Measurements from ENCODE around the gene SPTLC1.
"Not testable (repeated sequence)": the region's sequence is repeated elsewhere in the genome, so short reads cannot be mapped to it uniquely, and the experiment has no call there.

The SPTLC1 gene

GRCh38 chr9:92029553-92029952, 85.7 kb downstream of the SPTLC1 start:
- no peak for FAIRE-seq

GRCh38 chr9:92026206-92027002, 88.8 kb downstream of the SPTLC1 start:
- FAIRE-seq = no peak

DNA sequence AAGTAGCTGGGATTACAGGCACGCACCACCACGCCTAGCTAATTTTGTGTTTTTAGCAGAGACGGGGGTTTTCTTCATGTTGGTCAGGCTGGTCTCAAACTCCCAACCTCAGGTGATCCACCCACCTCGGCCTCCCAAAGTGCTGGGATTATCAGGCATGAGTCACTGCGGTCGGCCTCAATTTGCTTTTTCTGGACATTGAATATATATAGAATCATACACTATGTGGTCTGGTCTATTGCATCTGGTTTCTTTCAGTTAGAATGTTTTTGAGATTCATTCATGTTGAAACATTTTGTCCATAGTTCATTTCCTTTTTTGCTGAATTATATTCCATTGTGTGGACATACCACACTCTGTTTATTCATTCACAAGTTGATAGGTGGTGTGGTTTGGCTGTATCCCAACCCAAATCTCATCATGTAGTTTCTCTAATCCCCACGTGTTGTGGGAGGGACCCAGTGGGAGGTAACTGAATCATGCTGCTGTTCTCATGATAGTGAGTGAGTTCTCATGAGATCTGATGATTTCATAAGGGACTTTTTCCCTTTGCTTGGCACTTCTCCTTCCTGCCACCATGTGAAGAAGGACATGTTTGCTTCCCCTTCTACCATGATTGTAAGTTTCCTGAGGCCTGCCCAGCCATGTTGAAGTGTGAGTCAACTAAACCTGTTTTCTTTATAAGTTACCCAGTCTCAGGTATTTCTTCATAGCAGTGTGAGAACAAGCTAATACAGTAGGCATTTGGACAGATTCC, 93.2 kb downstream of the SPTLC1 start:
- FAIRE-seq = not testable (repeated sequence)

- no peak for FAIRE-seq
Observed at GRCh38 chr9:92019658-92020057, 95.6 kb downstream of the SPTLC1 start.

GRCh38 chr9:92010705-92011536, 104.3 kb downstream of the SPTLC1 start:
- no peak for FAIRE-seq

- FAIRE-seq = not testable (repeated sequence)
Observed at GRCh38 chr9:92010253-92010652, 105.0 kb downstream of the SPTLC1 start.

DNA sequence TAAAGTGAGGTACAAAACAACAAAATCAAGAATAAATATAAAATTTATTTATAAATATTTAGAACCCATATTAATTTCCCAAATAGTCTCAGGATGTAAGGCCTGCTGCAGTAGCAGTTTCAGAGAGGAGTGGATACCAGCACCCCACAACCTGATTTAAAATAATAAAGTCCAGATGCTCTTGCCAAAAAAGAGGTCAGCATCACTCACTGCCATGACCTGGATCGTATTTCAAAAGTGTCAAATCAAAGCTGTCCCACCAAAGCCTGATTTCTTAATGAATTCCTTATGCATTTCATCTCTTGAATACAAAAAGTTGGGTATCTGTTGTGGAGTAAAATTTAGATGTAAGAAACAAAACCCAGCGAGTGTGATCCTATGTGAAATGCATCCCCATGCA, 107.2 kb downstream of the SPTLC1 start:
- FAIRE-seq = no peak

DNA sequence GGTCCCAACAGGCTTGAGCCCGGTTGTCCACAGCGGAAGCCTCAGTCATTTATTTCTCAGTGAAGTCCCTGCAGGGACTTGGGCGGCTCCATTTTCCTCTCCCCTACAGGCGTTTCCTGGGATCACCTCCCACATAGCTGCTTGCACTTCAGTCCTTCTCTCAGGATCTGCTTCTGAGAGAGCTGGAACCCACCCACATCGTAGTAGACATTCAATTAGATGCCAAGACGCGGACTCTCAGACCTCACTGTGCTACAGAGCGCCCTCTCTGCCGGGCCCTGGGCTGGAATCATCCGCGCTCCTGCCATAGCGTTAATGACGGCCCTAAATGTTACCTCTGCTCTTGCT, 111.2 kb downstream of the SPTLC1 start:
- no peak for FAIRE-seq

DNA sequence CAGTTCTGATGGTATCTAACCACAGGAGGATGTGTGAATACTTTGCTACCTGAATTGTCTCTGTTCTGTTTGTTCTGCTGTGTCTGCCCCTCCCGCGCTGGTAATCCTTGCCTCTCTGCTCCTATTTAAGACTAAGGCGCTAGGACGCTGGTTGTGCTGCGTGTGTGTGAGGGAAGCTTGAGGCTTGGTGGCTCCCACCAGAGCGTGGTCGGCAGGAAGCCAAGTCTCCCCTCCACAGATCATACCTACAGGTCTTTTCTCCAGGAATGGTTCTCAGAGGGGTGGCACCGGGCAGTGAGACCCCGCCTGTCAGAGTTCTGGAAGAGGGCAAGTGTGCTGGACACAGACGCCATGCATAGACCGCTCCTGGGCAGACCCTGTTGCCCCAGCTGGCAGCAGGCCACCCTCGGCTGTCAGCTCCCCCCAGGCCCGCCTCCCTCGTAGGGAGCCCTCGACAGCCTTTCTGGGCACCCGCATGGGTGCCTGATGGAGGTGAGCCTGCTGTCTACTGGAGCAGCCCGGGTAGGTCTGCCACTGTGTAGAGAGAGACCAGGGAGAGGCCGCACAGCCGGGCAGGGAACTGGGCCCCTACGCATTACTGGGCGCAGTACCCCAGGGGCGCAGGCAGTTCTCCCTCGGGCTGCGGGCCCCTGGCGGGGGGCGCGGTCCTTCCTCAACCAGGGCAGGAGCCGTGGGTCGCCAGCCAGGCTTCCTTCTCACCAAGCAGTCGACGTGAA, 111.7 kb downstream of the SPTLC1 start:
- FAIRE-seq = no peak

DNA sequence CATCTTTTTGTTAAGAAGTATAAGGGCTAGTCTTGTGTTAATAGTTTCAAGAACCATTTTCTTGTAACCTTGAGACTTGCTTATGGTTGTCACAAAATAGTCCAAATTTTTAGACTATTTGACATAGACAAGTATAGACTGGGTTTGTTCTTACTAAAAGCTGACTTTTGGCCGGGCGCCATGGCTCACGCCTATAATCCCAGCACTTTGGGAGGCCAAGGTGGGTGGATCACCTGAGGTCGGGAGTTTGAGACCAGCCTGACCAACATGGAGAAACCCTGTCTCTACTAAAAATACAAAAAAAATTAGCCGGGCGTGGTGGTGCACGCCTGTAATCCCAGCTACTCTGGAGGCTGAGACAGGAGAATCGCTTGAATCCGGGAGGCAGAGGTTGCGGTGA, 113.3 kb downstream of the SPTLC1 start:
- not testable (repeated sequence) for FAIRE-seq

DNA sequence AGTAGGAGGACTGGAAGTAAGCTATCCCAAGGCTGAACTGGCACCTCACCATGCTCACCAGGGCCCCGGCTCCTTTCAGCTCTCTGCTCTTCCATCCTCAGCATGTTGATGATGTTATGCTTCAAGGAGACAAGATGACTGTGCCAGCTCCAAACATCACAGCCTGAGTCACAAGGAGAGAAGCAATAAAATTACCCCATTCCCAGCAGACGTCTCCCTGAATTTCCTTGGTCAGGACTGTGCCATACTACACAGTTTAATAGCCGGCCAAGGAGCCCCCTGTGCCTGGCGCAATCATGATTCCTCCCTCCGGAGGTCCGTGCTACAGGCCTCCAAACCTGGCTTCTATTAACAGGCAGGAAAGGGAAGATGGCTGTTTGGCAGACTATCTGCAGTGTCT, 114.0 kb downstream of the SPTLC1 start:
- FAIRE-seq = no peak

DNA sequence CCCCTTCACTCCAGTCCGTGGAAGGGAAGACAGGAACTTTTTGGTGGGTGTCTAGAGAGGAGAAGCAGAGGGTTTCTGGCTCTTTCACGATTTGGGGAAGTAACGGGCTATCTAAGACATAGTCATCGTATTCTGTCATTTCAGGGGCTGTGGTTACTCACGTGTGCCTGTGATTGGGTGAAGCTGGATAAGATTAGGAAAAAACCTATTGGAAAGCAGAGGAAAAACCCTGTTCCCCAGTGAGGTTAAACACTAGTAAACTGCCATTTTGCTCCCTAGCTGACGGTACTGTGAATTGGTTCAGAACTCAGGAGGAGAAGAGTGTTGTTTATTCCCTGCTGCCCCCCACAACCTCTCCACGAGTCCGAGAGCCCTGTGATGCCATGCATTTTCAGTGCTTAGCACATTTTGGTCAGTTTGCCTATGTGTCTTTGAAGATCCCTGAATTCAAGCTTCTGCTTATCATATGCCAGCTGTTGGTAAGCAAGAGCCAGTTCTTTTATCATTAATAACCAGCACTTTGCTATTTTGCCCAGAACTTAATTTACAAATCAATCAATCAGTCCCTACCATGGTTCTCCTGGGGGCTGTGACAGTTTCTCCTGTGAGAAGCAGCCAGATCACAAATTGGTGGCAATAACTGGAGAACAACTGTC, 120.1 kb downstream of the SPTLC1 start:
- FAIRE-seq = no peak

DNA sequence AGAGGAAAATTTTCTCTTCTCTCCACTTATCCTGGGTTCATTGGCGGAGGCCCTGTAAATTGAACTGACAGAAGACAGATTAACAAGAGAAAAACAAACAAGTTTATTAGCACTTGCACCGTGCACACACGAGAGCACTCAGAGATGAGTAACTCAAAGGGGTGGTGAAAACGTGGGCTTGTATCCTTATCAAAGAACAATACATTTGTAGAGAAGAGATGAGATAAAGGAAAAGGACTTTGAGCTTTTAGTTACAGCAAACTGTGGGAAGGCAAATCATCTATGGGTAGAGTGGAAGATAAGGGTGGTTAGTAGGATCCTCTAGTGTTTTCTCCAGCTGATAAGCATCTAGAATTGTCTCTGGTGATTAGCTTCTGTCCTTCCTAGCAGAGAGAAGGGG, 120.8 kb downstream of the SPTLC1 start:
- FAIRE-seq = no peak

GRCh38 chr9:91992461-91993041, 122.7 kb downstream of the SPTLC1 start:
- no peak for FAIRE-seq

- FAIRE-seq = no peak
Observed at GRCh38 chr9:91991721-91992341, 123.4 kb downstream of the SPTLC1 start.

DNA sequence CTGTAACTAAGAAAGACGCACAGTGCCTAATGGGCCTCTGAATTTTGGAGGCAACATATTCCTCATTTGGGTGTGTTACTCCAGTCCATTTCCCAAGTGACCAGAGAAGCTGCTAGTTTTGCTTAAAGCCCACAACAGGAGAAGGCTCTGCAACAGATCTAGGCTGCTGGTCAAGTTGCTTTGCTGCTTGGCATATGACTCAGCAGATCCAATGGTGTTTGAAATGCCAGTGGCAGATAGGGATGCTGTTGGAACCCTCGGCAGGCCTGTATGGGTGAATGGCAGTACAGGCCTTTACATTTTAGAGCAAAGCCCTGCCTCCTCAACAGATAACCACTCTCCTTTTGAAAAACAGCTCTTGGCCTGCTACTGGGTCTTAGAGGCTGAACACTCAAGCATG, 129.0 kb downstream of the SPTLC1 start:
- FAIRE-seq = no peak

DNA sequence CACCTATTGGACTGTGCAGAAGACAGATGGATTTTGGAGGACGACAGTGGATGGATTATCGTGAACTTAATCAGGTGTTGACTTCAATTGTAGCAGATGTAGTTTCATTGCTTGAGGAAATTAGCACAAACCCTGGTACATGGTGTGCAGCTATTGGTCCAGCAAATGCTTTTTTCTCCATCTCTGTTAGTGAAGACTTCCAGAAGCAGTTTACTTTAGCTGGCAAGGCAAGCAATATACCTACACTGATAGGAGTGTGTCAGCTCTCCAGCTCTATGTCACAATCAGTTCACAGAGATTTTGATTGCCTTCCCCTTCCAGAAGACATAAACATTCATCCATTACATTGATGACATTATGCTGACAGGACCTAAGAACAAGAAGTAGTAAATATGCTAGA, 129.5 kb downstream of the SPTLC1 start:
- FAIRE-seq = no peak

Data from colon (tissue), 2 donors.